PC-9 (cell line): ENCODE results near the gene FAM193A. TPM values are rescaled to one million over a fixed set of nuclear protein-coding genes. Genes with fewer than 3 reads are reported as not detected.

Source experiments
- BruUV-seq: library from RNA; stranded (reverse); fragments of 400-500 nt; replicated peaks from 2 replicates; lab custom pipeline; 2021; lab: Mats Ljungman, UMichigan
- CTCF ChIA-PET: fragments of 300-600 bp; sonication (Branson Sonifier 250); formaldehyde crosslinking; loops from one replicate; lab custom pipeline; 2022; ENCODE audit warnings: antibody characterized with exemption; lab: Charles Lee
- POLR2A ChIA-PET: fragments of 300-600 bp; sonication (Branson Sonifier 250); formaldehyde crosslinking; loops from one replicate; lab custom pipeline; 2022; ENCODE audit warnings: antibody characterized with exemption; ENCODE audit not compliant: unreplicated experiment; lab: Charles Lee
- DNase-seq, 2 experiments: peaks; one replicate each; pipeline versions ENCODE4 v3.0.0 to v3.0.0-alpha.2; 2015 to 2022; ENCODE audit warnings: mixed read lengths in 1 of 2
- H2AFZ ChIP-seq: fragments of 200-600 bp; sonication (generic); 2 replicates; pipeline ENCODE4 v1.8.1; 2017; ENCODE audit warnings: antibody characterized with exemption
- H3F3A ChIP-seq: fragments of 200-600 bp; sonication (generic); 2 replicates; pipeline ENCODE4 v1.8.1; 2017; ENCODE audit warnings: antibody characterized with exemption, mild to moderate bottlenecking, low read depth; ENCODE audit not compliant: insufficient read depth
- H3K27ac ChIP-seq: fragments of 200-600 bp; sonication (generic); 2 replicates; pipeline ENCODE4 v1.6.1; 2016; ENCODE audit warnings: mixed run types
- H3K27me3 ChIP-seq: fragments of 200-600 bp; sonication (generic); 2 replicates; pipeline ENCODE4 v1.6.1; 2016; ENCODE audit warnings: low read depth, mixed run types; ENCODE audit not compliant: insufficient read depth
- H3K36me3 ChIP-seq: fragments of 200-600 bp; sonication (generic); 2 replicates; pipeline ENCODE4 v1.6.1; 2016; ENCODE audit warnings: low read depth, mixed run types
- H3K4me1 ChIP-seq: fragments of 200-600 bp; sonication (generic); replicated peaks from 2 replicates; pipeline ENCODE4 v1.6.1; 2016; ENCODE audit warnings: mixed run types; ENCODE audit not compliant: insufficient read depth
- H3K4me2 ChIP-seq: fragments of 200-600 bp; sonication (generic); 2 replicates; pipeline ENCODE4 v1.6.1; 2017; ENCODE audit warnings: mixed run types
- H3K4me3 ChIP-seq: fragments of 200-600 bp; sonication (generic); 2 replicates; pipeline ENCODE4 v1.6.1; 2016; ENCODE audit warnings: mixed run types
- H3K79me2 ChIP-seq: fragments of 200-600 bp; sonication (generic); 2 replicates; pipeline ENCODE4 v1.6.1; 2017; ENCODE audit warnings: low read depth, mixed run types
- H3K9me2 ChIP-seq: fragments of 200-600 bp; sonication (generic); 2 replicates; pipeline ENCODE4 v1.8.1; 2017; ENCODE audit warnings: mild to moderate bottlenecking; ENCODE audit not compliant: insufficient read depth
- H3K9me3 ChIP-seq: fragments of 200-600 bp; sonication (generic); 2 replicates; pipeline ENCODE4 v1.8.1; 2016; ENCODE audit warnings: low read depth; ENCODE audit not compliant: insufficient read depth
- H4K20me1 ChIP-seq: fragments of 200-600 bp; sonication (generic); 2 replicates; pipeline ENCODE4 v1.8.1; 2017; ENCODE audit not compliant: insufficient read depth
- CTCF ChIP-seq: fragments of 200-600 bp; sonication (generic); conservative IDR thresholded peaks from 2 replicates; pipeline ENCODE4 v1.6.1; 2017; ENCODE audit warnings: mixed run types, antibody characterized with exemption, mild to moderate bottlenecking, moderate library complexity
- EZH2 ChIP-seq: fragments of 200-600 bp; sonication (generic); IDR thresholded peaks from 2 replicates; pipeline ENCODE4 v1.8.0; 2017; ENCODE audit warnings: antibody characterized with exemption, low read depth
- intact Hi-C: fragments of 100-400 bp; cut with micrococcal nuclease; formaldehyde crosslinking; loops from one replicate; pipeline ENCODE4 v1.10.0; 2022; ENCODE audit not compliant: unreplicated experiment
- total RNA-seq: library from RNA; stranded (reverse); gene quantifications from 2 replicates; pipeline ENCODE4 v1.2.3, GENCODE V29; 2021

FAM193A gene
- total RNA-seq, 1 experiment from 2014 or later: 23.4 TPM

GRCh38 chr4:2694691-2695090, 158.2 kb downstream of the FAM193A start:
- no TSS peak for BruUV-seq
- Histone ChIP-seq H3K79me2 (no peaks in the 10 kb centered on the region), H3K36me3 (no peaks in the 10 kb centered on the region), H3K9me2 (no peaks in the 10 kb centered on the region), H3F3A (no peaks in the 10 kb centered on the region), H4K20me1 (no peaks in the 10 kb centered on the region), H3K27me3 (no peaks in the 10 kb centered on the region), H3K9me3 (no peaks in the 10 kb centered on the region), H3K4me3 (no peak overlapping the region), H3K4me1 (no peaks in the 10 kb centered on the region), H3K27ac (no peak overlapping the region), H3K4me2 (no peak overlapping the region), H2AFZ (no peak overlapping the region)
- POLR2A ChIA-PET: no interaction called here
- CTCF ChIA-PET: no interaction called here
- intact Hi-C loops: no loop called here
- no peak for TF ChIP-seq EZH2
- DNase-seq: no peak

GRCh38 chr4:2695346-2696060, 159.1 kb downstream of the FAM193A start:
- no peaks in the 10 kb centered on the region for H4K20me1 ChIP-seq
- TF ChIP-seq CTCF (no peak), EZH2 (no peak)
- no peaks in the 10 kb centered on the region for H3K9me3 ChIP-seq
- no TSS peak for BruUV-seq
- intact Hi-C loops: no loop called here
- H3K27me3 ChIP-seq: no peaks in the 10 kb centered on the region
- no peaks in the 10 kb centered on the region for H3K9me2 ChIP-seq
- no peak overlapping the region for H3K4me3 ChIP-seq
- H3K4me1 ChIP-seq: no peaks in the 10 kb centered on the region
- no peak overlapping the region for H3K4me2 ChIP-seq
- ChIA-PET CTCF (no interaction called here), POLR2A (interaction anchor here (0.8 kb wide), 1 partner anchor 216 kb away, joined by 7 read pairs; no protein-coding TSS in a partner anchor)
- H3F3A ChIP-seq: no peaks in the 10 kb centered on the region
- no peak overlapping the region for H3K27ac ChIP-seq
- no peak overlapping the region for H2AFZ ChIP-seq
- H3K36me3 ChIP-seq: no peaks in the 10 kb centered on the region
- no peaks in the 10 kb centered on the region for H3K79me2 ChIP-seq
- DNase-seq: no peak

- DNase-seq: no peak
- Histone ChIP-seq H4K20me1 (no peaks in the 10 kb centered on the region; the same call in 1 of the 2 replicates), H3K9me2 (no peaks in the 10 kb centered on the region), H3K36me3 (no peaks in the 10 kb centered on the region), H3K4me3 (no peak overlapping the region), H3K27ac (no peak overlapping the region), H3K27me3 (no peaks in the 10 kb centered on the region), H3K4me2 (no peak overlapping the region), H2AFZ (no peak overlapping the region), H3F3A (no peaks in the 10 kb centered on the region), H3K9me3 (no peaks in the 10 kb centered on the region), H3K79me2 (no peaks in the 10 kb centered on the region), H3K4me1 (no peaks in the 10 kb centered on the region)
- BruUV-seq: no TSS peak
- CTCF ChIA-PET: no interaction called here
- no peak for TF ChIP-seq CTCF
- TF ChIP-seq EZH2: no peak
- POLR2A ChIA-PET: no interaction called here
- intact Hi-C loops: no loop called here
These were observed 160.0 kb downstream of the FAM193A start for GRCh38 chr4:2696423-2696822.

- Histone ChIP-seq H3K36me3 (no peaks in the 10 kb centered on the region), H3K4me3 (no peak overlapping the region), H3F3A (no peaks in the 10 kb centered on the region), H3K4me2 (no peak overlapping the region), H4K20me1 (no peaks in the 10 kb centered on the region; the same call in 1 of the 2 replicates), H3K79me2 (no peaks in the 10 kb centered on the region), H3K9me2 (no peaks in the 10 kb centered on the region), H3K27ac (no peak overlapping the region), H3K4me1 (no peaks in the 10 kb centered on the region), H3K27me3 (no peaks in the 10 kb centered on the region), H2AFZ (no peak overlapping the region), H3K9me3 (no peaks in the 10 kb centered on the region)
- CTCF ChIA-PET: no interaction called here
- TF ChIP-seq CTCF (no peak), EZH2 (no peak)
- BruUV-seq: no TSS peak
- intact Hi-C loops: no loop called here
- DNase-seq: no peak
- POLR2A ChIA-PET: no interaction called here
These were observed 161.6 kb downstream of the FAM193A start for GRCh38 chr4:2697995-2698414.
